C4-2B (cell line): ENCODE results near the gene KANSL2.
"Not testable (repeated sequence)": the region's sequence is repeated elsewhere in the genome, so short reads cannot be mapped to it uniquely, and the experiment has no call there.

Experiments used
- H3K27ac ChIP-seq: fragments of 450-650 bp; 2 replicates; pipeline ENCODE4 v1.5.1; 2017
- ZFX ChIP-seq: fragments of 450-650 bp; IDR thresholded peaks from 2 replicates; pipeline ENCODE4 v1.6.1; 2017
- TF ChIP-seq, protein P1 (sequence below): fragments of 450-650 bp; conservative IDR thresholded peaks from 2 replicates; pipeline ENCODE4 v1.5.1; 2017; ENCODE audit warnings: mild to moderate bottlenecking

The KANSL2 gene, protein sequence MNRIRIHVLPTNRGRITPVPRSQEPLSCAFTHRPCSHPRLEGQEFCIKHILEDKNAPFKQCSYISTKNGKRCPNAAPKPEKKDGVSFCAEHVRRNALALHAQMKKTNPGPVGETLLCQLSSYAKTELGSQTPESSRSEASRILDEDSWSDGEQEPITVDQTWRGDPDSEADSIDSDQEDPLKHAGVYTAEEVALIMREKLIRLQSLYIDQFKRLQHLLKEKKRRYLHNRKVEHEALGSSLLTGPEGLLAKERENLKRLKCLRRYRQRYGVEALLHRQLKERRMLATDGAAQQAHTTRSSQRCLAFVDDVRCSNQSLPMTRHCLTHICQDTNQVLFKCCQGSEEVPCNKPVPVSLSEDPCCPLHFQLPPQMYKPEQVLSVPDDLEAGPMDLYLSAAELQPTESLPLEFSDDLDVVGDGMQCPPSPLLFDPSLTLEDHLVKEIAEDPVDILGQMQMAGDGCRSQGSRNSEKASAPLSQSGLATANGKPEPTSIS

DNA sequence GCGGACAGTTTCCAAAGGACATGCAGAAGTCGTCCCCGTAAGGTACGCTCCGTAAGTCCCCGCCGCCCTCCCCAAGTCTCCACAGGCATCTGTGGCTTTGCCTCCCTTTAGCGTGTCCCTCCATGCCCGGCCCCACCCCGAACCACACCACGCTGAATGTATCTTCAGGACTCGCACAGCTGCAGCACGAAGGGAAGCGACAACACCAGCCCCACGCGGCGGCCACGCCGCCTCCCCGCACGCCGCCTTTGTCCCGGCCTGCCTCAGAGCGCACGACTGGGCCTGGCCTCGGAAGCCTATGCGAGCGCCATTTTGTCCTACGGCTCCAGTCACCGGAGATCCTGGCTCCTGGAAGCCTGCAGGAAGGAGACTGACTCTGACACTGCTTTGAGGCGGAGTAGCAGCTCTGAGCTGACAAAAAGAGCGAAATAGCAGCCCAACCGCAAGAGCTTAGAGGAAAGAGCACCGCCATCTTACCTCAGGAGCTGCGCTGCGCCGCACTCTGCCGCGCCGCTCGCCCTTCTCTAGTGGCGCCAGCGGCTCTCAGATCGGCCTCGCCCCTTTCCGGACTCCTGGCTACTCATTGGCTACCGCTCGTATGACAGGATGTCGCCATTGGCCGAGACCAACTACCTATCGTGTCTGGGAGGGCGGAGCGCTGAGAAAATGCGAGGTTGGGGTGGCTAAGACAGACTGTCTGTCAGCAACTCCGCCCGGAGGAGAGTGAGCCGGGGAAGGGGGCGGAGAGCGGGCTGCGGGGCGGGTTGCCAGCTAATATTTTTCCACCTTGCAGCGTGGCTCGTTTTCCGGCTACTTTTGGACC is at the start of gene KANSL2:
KANSL2 (minus strand) TSS at position 529 of the 823 bp plus-strand sequence. CDS start 606 bp downstream, outside the sequence.
- TF ChIP-seq, protein P1, sequence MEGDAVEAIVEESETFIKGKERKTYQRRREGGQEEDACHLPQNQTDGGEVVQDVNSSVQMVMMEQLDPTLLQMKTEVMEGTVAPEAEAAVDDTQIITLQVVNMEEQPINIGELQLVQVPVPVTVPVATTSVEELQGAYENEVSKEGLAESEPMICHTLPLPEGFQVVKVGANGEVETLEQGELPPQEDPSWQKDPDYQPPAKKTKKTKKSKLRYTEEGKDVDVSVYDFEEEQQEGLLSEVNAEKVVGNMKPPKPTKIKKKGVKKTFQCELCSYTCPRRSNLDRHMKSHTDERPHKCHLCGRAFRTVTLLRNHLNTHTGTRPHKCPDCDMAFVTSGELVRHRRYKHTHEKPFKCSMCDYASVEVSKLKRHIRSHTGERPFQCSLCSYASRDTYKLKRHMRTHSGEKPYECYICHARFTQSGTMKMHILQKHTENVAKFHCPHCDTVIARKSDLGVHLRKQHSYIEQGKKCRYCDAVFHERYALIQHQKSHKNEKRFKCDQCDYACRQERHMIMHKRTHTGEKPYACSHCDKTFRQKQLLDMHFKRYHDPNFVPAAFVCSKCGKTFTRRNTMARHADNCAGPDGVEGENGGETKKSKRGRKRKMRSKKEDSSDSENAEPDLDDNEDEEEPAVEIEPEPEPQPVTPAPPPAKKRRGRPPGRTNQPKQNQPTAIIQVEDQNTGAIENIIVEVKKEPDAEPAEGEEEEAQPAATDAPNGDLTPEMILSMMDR, result no peak
- TF ChIP-seq ZFX, result peak; percentile 96
- H3K27ac ChIP-seq, result peak within 1 kb of the TSS; percentile 96

DNA sequence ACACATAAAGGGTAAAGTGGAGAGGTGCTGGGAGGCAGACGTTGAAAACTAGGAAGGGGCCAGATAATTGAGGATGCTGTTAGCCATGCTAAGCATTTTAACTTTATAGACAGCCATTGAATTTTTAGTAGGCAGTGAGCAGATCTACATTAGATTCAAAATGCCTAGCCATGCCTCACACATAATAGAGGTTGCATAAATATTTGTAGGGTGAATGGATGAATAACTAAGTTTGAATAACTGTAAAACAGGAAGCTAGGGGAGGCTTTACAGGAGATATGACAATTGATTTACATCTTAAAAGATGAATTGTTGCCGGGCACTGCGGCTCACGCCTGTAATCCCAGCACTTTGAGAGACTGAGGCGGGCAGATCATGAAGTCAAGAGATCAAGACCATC is 46.8 kb upstream of the KANSL2 start:
- no peak overlapping the region for H3K27ac ChIP-seq
- TF ChIP-seq, protein P1, result no peak
- TF ChIP-seq ZFX, result no peak

DNA sequence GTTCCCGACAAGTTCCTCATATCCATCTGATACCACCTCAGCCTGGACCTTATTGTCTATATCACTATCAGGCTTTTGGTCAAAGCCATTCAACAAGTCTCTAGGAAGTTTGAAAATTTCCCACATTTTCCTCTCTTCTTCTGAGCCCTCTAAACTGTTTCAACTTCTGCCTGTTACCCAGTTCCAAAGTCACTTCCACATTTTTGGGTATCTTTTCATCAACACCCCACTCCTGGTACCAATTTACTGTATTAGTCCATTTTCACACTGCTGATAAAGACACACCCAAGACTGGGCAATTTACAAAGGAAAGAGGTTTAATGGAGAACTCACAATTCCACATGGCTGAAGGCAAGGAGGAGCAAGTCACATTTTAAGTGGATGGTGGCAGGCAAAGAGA is 38.7 kb upstream of the KANSL2 start:
- H3K27ac ChIP-seq, result not testable (repeated sequence)

DNA sequence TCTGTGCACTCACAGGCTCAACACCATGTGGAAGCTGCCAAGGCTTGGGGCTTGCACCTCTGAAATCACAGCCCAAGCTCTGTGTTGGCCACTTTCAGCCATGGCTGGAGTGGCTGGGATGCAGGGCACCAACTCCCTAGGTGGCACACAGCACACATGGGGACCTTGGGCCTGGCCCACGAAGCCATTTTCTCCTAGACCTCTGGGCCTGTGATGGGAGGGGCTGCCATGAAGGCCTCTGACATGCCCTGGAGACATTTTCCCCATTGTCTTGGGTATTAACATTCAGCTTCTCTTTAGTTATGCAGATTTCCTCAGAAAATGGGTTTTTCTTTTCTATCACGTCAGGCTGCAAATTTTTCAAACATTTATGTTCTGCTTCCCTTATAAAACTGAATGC is 38.1 kb upstream of the KANSL2 start:
- H3K27ac ChIP-seq, result not testable (repeated sequence)

DNA sequence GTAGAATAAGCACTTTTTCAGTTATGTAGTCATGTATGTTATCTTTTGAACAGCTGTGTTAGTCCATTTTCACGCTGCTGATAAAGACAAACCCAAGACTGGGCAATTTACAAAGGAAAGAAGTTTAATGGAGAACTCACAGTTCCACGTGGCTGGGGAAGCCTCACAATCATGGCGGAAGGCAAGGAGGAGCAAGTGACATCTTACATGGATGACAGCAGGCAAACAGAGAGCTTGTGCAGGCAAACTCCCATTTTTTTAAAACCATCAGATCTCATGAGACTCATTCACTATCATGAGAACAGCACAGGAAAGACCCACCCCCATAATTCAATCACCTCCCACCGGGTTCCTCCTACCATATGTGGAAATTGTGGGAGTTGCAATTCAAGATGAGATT is 37.0 kb upstream of the KANSL2 start:
- not testable (repeated sequence) for H3K27ac ChIP-seq

DNA sequence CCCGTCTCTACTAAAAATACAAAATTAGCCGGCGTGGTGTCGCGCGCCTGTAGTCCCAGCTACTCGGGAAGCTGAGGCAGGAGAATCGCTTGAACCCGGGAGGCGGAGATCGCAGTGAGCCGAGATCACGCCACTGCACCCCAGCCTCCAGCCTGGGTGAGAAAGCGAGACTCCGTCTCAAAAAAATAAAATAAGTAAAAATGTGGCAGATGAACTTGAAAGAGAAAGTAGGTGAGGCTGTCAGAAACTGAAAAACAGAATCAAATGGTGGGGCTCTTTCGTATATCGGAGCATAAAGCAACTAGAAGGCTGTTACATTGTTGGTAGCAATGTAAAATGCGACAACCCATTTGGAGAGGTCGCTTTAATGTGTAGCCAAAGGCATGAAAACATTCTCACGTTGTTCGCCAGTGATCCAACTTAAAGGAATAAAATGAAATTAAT is 35.2 kb upstream of the KANSL2 start:
- H3K27ac ChIP-seq, result peak overlapping the region; percentile 92
- TF ChIP-seq ZFX, result no peak
- TF ChIP-seq, protein P1, result 0 out of 2 replicates have a peak, but pooled peaks have one; percentile 0

DNA sequence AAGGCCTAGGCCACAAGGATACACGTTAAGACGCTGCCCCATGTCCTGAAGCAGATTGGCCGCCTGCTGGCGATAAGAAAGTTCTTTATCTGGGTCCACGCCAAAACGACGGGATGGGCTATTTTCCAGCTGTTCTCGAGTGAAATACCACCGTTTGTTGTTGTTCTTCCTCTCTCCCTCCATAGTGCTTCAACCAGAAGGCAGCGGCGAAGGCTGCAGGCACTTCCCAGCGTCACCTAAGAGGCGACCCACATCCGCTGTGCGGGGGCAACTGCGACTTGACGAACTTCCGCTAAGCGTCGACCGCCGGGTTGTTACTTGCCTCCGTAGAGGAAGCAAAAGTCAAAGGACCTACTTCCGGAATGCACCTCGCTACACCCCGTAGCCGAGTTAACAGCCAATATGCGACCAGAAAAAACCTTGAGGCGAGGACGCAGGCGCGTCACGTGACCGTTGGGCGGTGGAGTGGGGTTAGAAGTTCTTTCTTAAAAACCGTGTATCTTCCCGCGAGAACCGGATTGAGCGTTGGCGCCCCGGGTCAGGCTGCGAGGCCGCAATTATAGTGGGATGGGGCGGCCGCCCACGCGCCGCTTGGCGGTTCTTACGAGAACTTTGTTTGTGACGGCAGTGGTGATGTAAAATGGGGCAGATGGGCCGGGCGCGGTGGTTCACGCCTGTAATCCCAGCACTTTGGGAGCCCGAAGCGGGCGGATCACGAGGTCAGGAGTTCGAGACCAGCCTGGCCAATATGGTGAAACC is 34.6 kb upstream of the KANSL2 start, which contains the start of gene CCNT1:
CCNT1 (minus strand) TSS at position 215 of the 759 bp plus-strand sequence; CDS start at position 183, 32 bp downstream.
- TF ChIP-seq ZFX, result peak; percentile 98
- TF ChIP-seq, protein P1, result peak; percentile 25
- H3K27ac ChIP-seq, result peak within 1 kb of the TSS; percentile 92

DNA sequence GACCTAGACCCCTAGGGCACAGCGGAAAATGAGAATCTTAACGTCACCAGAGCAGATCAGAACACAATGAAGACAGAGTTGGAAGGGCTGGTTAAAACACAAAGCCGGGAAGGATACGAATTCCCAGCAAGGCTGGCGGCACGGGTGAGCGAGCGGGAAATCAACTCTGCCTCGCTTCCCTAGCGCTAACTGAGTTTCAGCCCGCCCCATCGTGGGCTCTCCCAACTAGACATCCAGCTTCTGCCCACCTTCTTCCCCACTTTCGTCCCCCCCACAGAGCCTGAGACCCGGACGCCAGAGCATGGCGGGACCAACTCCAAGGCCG is 34.1 kb upstream of the KANSL2 start:
- peak overlapping the region; percentile 92 for H3K27ac ChIP-seq
- TF ChIP-seq, protein P1, result no peak
- no peak for TF ChIP-seq ZFX
